A673 (cell line): ENCODE measurements around the gene CNTN1.

ENCODE experiments used
- CTCF ChIP-seq: fragments of 300-800, 200-600 bp; sonication (generic); conservative IDR thresholded peaks from 2 replicates; pipeline ENCODE4 v1.5.1; 2017; ENCODE audit warnings: low read depth, mild to moderate bottlenecking, antibody characterized with exemption, low read length, moderate library complexity, mixed read lengths
- EZH2 ChIP-seq: fragments of 200-600 bp; sonication (generic); IDR thresholded peaks from 2 replicates; pipeline ENCODE4 v1.6.1; 2017; ENCODE audit warnings: borderline replicate concordance, low read depth, mild to moderate bottlenecking, mixed read lengths, antibody characterized with exemption, low read length; ENCODE audit not compliant: poor library complexity, severe bottlenecking

- TF ChIP-seq CTCF (no peak), EZH2 (no peak)
Measured at GRCh38 chr12:40784102-40784501, 91.9 kb downstream of the CNTN1 start.
